Peyer's patch (tissue), 4 donors: ENCODE data around the gene CHADL. TPM values are rescaled to one million over a fixed set of nuclear protein-coding genes. Genes with fewer than 3 reads are reported as not detected.

Experiments used
- DNase-seq, 3 donors: peaks; one replicate each; pipeline ENCODE4 v3.0.0-alpha.2; 2017 to 2019
- H3K27ac ChIP-seq, 4 donors: fragments of 200-600 bp; sonication (generic); one replicate each; pipeline ENCODE4 v1.5.1; 2016 to 2019
- H3K27me3 ChIP-seq, 2 donors: fragments of 200-600 bp; sonication (generic); one replicate each; pipeline ENCODE4 v1.5.1; 2019
- H3K36me3 ChIP-seq, 3 donors: fragments of 200-600 bp; sonication (generic); one replicate each; pipeline ENCODE4 v1.5.1; 2016 to 2019
- H3K4me1 ChIP-seq, 4 donors: fragments of 200-600 bp; sonication (generic); one replicate each; pipeline ENCODE4 v1.5.1; 2016 to 2019
- H3K4me3 ChIP-seq, 4 donors: fragments of 200-600 bp; sonication (generic); 1 replicate in 3 of 4; 2 replicates in 1 of 4; pipeline ENCODE4 v1.5.1; 2016 to 2019; ENCODE audit warnings: mild to moderate bottlenecking in 1 of 4
- H3K9me3 ChIP-seq, 4 donors: fragments of 200-600 bp; sonication (generic); one replicate each; pipeline ENCODE4 v1.5.1; 2016 to 2019; ENCODE audit warnings: mild to moderate bottlenecking in 1 of 4
- POLR2A ChIP-seq, 2 donors: fragments of 450-650 bp; IDR thresholded peaks; one replicate each; pipeline ENCODE4 v1.5.1; 2017; ENCODE audit warnings: antibody characterized with exemption in 2 of 2, mild to moderate bottlenecking in 2 of 2, moderate library complexity in 2 of 2
- total RNA-seq, 4 donors: library from RNA; depleted of rRNA; stranded (reverse); fragments of >200 nt; gene quantifications; one replicate each; pipeline ENCODE4 v1.1.0, GENCODE V29; 2016
- TF ChIP-seq, protein P1 (sequence below), 6 experiments: fragments of 450-650 bp in 4 of 6; fragments of 200-600 bp in 2 of 6; sonication (generic) in 1 of 6; IDR thresholded peaks; one replicate each; pipeline ENCODE4 v1.5.1; 2017 to 2019; ENCODE audit warnings: antibody characterized with exemption in 6 of 6, mild to moderate bottlenecking in 3 of 6, moderate library complexity in 1 of 6

CHADL gene
- total RNA-seq, 4 donors from 2014 or later, result 0.80 to 5.3 (median 2.3) TPM; not detected in 1

DNA sequence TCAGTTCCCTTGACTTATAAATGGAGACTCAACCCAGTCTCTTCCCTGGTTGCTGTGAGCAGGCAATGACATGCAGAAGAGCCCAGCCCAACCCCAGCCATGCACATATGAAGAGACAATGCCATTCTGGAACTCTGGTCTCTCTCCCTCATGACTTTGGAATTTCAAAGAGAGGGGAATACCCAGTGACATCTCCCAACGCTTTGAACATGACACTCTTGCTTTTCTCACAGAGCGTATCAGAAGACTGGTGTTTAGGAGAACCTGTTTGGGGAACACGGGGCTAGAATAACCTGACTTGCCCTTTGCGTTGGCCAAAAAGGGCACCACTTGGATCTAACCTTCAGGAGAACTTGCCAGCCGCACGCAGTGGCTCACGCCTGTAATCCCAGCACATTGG lies 32.4 kb upstream of the CHADL start:
- no peaks in the 10 kb centered on the region for H3K27me3 ChIP-seq
- H3K4me1 ChIP-seq, result no peaks in the 10 kb centered on the region
- TF ChIP-seq POLR2A (IDR thresholded peaks at IDR 0.05), result no peak
- TF ChIP-seq, protein P1, sequence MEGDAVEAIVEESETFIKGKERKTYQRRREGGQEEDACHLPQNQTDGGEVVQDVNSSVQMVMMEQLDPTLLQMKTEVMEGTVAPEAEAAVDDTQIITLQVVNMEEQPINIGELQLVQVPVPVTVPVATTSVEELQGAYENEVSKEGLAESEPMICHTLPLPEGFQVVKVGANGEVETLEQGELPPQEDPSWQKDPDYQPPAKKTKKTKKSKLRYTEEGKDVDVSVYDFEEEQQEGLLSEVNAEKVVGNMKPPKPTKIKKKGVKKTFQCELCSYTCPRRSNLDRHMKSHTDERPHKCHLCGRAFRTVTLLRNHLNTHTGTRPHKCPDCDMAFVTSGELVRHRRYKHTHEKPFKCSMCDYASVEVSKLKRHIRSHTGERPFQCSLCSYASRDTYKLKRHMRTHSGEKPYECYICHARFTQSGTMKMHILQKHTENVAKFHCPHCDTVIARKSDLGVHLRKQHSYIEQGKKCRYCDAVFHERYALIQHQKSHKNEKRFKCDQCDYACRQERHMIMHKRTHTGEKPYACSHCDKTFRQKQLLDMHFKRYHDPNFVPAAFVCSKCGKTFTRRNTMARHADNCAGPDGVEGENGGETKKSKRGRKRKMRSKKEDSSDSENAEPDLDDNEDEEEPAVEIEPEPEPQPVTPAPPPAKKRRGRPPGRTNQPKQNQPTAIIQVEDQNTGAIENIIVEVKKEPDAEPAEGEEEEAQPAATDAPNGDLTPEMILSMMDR (IDR thresholded peaks at IDR 0.05), result no peak
- peaks cover 0 to 94% (median 0%) of the 10 kb centered on the region in 3 donors for H3K36me3 ChIP-seq
- no peaks in the 10 kb centered on the region for H3K9me3 ChIP-seq
- no peak overlapping the region for H3K27ac ChIP-seq
- H3K4me3 ChIP-seq, result no peak overlapping the region
- no peak for DNase-seq

GRCh38 chr22:41271787-41272186 lies 31.1 kb upstream of the CHADL start:
- Histone ChIP-seq H3K27ac (no peak overlapping the region), H3K4me3 (no peak overlapping the region), H3K27me3 (no peaks in the 10 kb centered on the region), H3K36me3 (peaks cover 0 to 98% (median 0%) of the 10 kb centered on the region in 3 donors), H3K4me1 (no peaks in the 10 kb centered on the region), H3K9me3 (no peaks in the 10 kb centered on the region)
- DNase-seq, result no peak
- TF ChIP-seq POLR2A (IDR thresholded peaks at IDR 0.05), result no peak
- TF ChIP-seq, protein P1 (IDR thresholded peaks at IDR 0.05), result no peak

- no peak overlapping the region for H3K27ac ChIP-seq
- H3K36me3 ChIP-seq, result peaks cover 0 to 94% (median 0%) of the 10 kb centered on the region in 3 donors
- H3K9me3 ChIP-seq, result no peaks in the 10 kb centered on the region
- no peak overlapping the region for H3K4me3 ChIP-seq
- TF ChIP-seq, protein P1 (IDR thresholded peaks at IDR 0.05), result no peak
- no peak for TF ChIP-seq POLR2A (IDR thresholded peaks at IDR 0.05)
- no peaks in the 10 kb centered on the region for H3K27me3 ChIP-seq
- H3K4me1 ChIP-seq, result no peaks in the 10 kb centered on the region
- no peak for DNase-seq
Measured at GRCh38 chr22:41267958-41268357, 27.2 kb upstream of the CHADL start.

- no peak for DNase-seq
Measured at GRCh38 chr22:41264408-41264941, 23.7 kb upstream of the CHADL start.

GRCh38 chr22:41263704-41264103 lies 23.0 kb upstream of the CHADL start:
- H3K4me3 ChIP-seq, result no peak overlapping the region
- no peaks in the 10 kb centered on the region for H3K9me3 ChIP-seq
- H3K27ac ChIP-seq, result no peak overlapping the region
- H3K36me3 ChIP-seq, result peaks cover 0 to 94% (median 0%) of the 10 kb centered on the region in 3 donors
- TF ChIP-seq POLR2A (IDR thresholded peaks at IDR 0.05), result no peak
- TF ChIP-seq, protein P1 (IDR thresholded peaks at IDR 0.05), result no peak
- no peak for DNase-seq
- no peaks in the 10 kb centered on the region for H3K27me3 ChIP-seq
- no peaks in the 10 kb centered on the region for H3K4me1 ChIP-seq

More at GRCh38 chr22:41264408-41264941, 23.7 kb upstream of the CHADL start:
- H3K36me3 ChIP-seq, result peaks cover 0 to 97% (median 0%) of the 10 kb centered on the region in 3 donors
- H3K9me3 ChIP-seq, result no peaks in the 10 kb centered on the region
- H3K27me3 ChIP-seq, result no peaks in the 10 kb centered on the region
- no peak overlapping the region for H3K27ac ChIP-seq
- H3K4me3 ChIP-seq, result no peak overlapping the region
- TF ChIP-seq, protein P1 (IDR thresholded peaks at IDR 0.05), result no peak
- no peak for TF ChIP-seq POLR2A (IDR thresholded peaks at IDR 0.05)
- no peaks in the 10 kb centered on the region for H3K4me1 ChIP-seq
